Progenitor cell of endocrine pancreas (in vitro differentiated cells): ENCODE measurements around the gene PCYT1B. TPM values are rescaled to one million over a fixed set of nuclear protein-coding genes. Genes with fewer than 3 reads are reported as not detected.

ENCODE experiments used
- DNase-seq: peaks from one replicate; pipeline ENCODE4 v3.0.0; 2021; ENCODE audit warnings: low spot score; ENCODE audit not compliant: unreplicated experiment
- H3K27ac Mint-ChIP-seq: 2 replicates; pipeline ENCODE4 v1.8.0; 2021; ENCODE audit warnings: mild to moderate bottlenecking, moderate library complexity, mixed read lengths
- H3K27me3 Mint-ChIP-seq: 2 replicates; pipeline ENCODE4 v1.8.0; 2021; ENCODE audit warnings: mixed read lengths
- H3K36me3 Mint-ChIP-seq: 2 replicates; pipeline ENCODE4 v1.8.0; 2022; ENCODE audit warnings: mixed read lengths; ENCODE audit not compliant: insufficient read depth
- H3K4me1 Mint-ChIP-seq: 2 replicates; pipeline ENCODE4 v1.8.0; 2021; ENCODE audit warnings: low read depth, mixed read lengths
- H3K4me3 Mint-ChIP-seq: 2 replicates; pipeline ENCODE4 v1.8.0; 2021; ENCODE audit warnings: low read depth, mild to moderate bottlenecking, moderate library complexity, mixed read lengths
- H3K9me3 Mint-ChIP-seq: 2 replicates; pipeline ENCODE4 v1.8.0; 2021; ENCODE audit warnings: low read depth, mixed read lengths
- total RNA-seq: library from RNA; stranded (reverse); gene quantifications from 2 replicates; pipeline ENCODE4 v1.2.1, GENCODE V29; 2021
- TF ChIP-seq, protein P1 (sequence below): fragments of 200-600 bp; sonication (generic); IDR thresholded peaks from one replicate; pipeline ENCODE4 v1.5.0; 2021; ENCODE audit warnings: antibody characterized with exemption, mild to moderate bottlenecking; ENCODE audit not compliant: unreplicated experiment

Gene PCYT1B
- total RNA-seq, 1 donor from 2014 or later, result 26.6 TPM

DNA sequence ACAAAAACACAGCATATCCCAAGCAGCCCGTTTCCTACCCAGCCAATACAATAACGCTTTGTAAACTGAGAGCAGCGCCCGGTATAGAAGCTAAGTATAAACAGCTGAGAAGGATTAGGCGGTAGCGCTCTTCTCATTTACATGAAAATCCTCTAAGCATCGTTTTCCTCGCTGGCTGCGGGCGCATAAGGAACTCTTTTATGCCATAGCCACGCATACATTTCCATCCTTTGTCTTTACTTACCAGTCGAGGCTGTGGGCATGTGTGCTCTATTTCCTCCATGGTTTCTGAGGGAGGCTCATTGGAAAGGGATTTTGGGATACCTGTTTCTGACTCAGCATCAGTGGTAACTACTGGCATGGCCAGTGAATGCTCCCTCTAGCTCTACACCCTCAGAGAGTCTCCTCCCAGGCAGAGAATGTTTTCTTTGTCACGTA is 383 bp downstream of the PCYT1B start:
- Mint-ChIP-seq H3K36me3 (no peaks in the 10 kb centered on the region), H3K9me3 (no peaks in the 10 kb centered on the region), H3K4me1 (peaks cover 18% of the 10 kb centered on the region), H3K27ac (peak overlapping the region; percentile 93), H3K27me3 (peaks cover 30% of the 10 kb centered on the region), H3K4me3 (peak overlapping the region; percentile 77)
- TF ChIP-seq, protein P1, sequence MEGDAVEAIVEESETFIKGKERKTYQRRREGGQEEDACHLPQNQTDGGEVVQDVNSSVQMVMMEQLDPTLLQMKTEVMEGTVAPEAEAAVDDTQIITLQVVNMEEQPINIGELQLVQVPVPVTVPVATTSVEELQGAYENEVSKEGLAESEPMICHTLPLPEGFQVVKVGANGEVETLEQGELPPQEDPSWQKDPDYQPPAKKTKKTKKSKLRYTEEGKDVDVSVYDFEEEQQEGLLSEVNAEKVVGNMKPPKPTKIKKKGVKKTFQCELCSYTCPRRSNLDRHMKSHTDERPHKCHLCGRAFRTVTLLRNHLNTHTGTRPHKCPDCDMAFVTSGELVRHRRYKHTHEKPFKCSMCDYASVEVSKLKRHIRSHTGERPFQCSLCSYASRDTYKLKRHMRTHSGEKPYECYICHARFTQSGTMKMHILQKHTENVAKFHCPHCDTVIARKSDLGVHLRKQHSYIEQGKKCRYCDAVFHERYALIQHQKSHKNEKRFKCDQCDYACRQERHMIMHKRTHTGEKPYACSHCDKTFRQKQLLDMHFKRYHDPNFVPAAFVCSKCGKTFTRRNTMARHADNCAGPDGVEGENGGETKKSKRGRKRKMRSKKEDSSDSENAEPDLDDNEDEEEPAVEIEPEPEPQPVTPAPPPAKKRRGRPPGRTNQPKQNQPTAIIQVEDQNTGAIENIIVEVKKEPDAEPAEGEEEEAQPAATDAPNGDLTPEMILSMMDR, result no peak
- DNase-seq, result no peak

DNA sequence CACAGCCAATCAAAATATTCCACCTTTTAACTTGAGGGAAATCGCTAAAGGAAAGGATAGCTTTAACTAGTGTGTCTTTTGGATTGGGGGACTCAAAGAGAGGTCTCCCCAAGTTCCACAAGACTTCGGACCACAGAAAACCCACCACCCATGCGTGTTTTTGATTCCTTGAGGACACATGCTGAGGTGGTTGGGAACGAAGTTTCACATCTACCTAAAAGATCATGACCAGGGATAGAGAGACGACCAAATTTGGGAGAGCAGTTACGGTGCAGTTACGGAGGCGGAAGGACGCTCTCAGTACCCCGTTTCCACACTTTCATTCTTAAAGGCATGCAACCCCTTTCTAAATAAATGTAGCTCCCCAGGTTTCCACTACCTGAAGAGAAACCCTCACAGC is 1.1 kb downstream of the PCYT1B start:
- Mint-ChIP-seq H3K9me3 (no peaks in the 10 kb centered on the region), H3K27me3 (peaks cover 30% of the 10 kb centered on the region), H3K36me3 (no peaks in the 10 kb centered on the region), H3K4me3 (peak overlapping the region; percentile 77), H3K27ac (peak overlapping the region; percentile 91), H3K4me1 (peaks cover 18% of the 10 kb centered on the region)
- TF ChIP-seq, protein P1, result no peak
- no peak for DNase-seq

DNA sequence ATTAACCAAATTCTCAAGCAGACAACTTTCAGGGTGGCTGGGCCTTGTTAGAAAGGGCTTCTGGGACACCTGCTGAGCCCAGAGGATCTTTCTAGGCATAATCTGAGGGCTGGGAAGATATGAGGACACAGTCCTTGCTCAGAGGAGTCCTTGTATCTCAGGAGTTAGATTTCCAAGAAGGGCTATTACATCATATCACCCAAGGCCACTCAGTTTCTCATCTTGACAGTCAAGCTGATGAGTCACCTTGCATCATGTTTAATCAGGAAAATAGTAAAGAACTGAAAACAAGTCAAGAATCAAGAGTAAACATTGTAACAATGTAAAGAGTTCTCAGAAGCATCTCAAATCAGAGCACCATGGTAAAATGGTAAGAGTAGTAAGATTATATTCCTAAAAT is 4.0 kb downstream of the PCYT1B start:
- no peak for DNase-seq
- peaks cover 19% of the 10 kb centered on the region for H3K4me1 Mint-ChIP-seq
- no peaks in the 10 kb centered on the region for H3K9me3 Mint-ChIP-seq
- peaks cover 10% of the 10 kb centered on the region for H3K36me3 Mint-ChIP-seq
- TF ChIP-seq, protein P1, result no peak
- H3K4me3 Mint-ChIP-seq, result no peak overlapping the region
- H3K27me3 Mint-ChIP-seq, result peaks cover 13% of the 10 kb centered on the region
- no peak overlapping the region for H3K27ac Mint-ChIP-seq

DNA sequence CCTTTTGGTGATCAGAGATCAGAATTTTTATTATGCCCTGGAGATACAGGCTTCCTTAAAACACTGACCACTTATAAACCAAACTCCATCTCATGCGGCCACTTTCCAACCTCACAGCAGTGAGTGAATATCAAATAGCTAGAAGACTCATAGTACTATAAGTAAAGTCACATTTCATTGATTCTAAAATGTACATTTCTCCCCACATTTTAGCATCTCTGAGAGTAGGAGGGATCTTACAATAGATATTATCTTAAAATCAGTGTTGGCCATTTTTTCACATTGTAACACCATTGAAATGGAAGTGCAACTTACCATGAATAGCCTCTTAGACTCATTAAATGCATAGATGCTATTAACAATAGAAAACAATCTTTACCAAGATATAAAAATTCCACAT is 17.4 kb downstream of the PCYT1B start:
- TF ChIP-seq, protein P1, result no peak
- H3K9me3 Mint-ChIP-seq, result no peaks in the 10 kb centered on the region
- no peaks in the 10 kb centered on the region for H3K4me1 Mint-ChIP-seq
- no peak for DNase-seq
- H3K4me3 Mint-ChIP-seq, result no peak overlapping the region
- H3K27me3 Mint-ChIP-seq, result no peaks in the 10 kb centered on the region
- H3K36me3 Mint-ChIP-seq, result peaks cover 8% of the 10 kb centered on the region
- H3K27ac Mint-ChIP-seq, result peak overlapping the region; percentile 15

DNA sequence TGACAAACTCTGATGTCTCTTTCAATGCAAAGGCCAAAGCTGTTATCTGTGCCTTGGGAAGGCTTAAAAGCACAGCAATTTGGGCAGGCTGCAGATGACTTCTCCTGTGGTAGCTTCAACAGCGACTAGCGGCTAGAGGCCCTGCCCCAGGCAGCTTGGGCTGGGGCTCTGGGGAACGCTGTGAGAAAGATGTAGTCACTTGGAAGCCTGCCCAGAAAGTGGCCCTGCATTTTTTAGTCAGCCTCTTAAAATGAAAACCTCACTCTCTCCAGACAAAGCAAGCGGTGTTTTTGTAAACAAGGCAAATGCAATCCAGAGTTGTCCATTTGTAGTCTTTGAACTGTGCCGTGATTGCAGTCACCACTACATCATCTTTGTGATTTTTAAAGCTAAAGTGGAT is 27.5 kb downstream of the PCYT1B start:
- Mint-ChIP-seq H3K36me3 (peaks cover 8% of the 10 kb centered on the region), H3K4me1 (no peaks in the 10 kb centered on the region), H3K4me3 (no peak overlapping the region), H3K9me3 (peaks cover 2% of the 10 kb centered on the region), H3K27ac (no peak overlapping the region), H3K27me3 (no peaks in the 10 kb centered on the region)
- DNase-seq, result no peak
- TF ChIP-seq, protein P1, result no peak
